Kidney epithelial cell (primary cell): ENCODE measurements around the gene HSPA4. TPM values are rescaled to one million over a fixed set of nuclear protein-coding genes. Genes with fewer than 3 reads are reported as not detected.
"Not testable (repeated sequence)": the region's sequence is repeated elsewhere in the genome, so short reads cannot be mapped to it uniquely, and the experiment has no call there.

Experiments used
- DNase-seq: peaks from one replicate; pipeline ENCODE4 v3.0.0-alpha.2; 2010; ENCODE audit warnings: low read depth
- H3K27me3 ChIP-seq: 2 replicates; pipeline ENCODE4 v1.6.0; 2011; ENCODE audit warnings: low read length; ENCODE audit not compliant: control insufficient read depth, insufficient read depth
- H3K36me3 ChIP-seq: 2 replicates; pipeline ENCODE4 v1.5.1; 2011; ENCODE audit warnings: low read length; ENCODE audit not compliant: control insufficient read depth, insufficient read depth
- H3K4me3 ChIP-seq: 2 replicates; pipeline ENCODE4 v1.5.1; 2011; ENCODE audit warnings: low read depth, mild to moderate bottlenecking, control low read depth, low read length
- total RNA-seq: library from RNA; depleted of rRNA; stranded (reverse); fragments of >200 nt; gene quantifications from 2 replicates; pipeline ENCODE4 v1.2.3, GENCODE V29; 2015
- TF ChIP-seq, protein P1 (sequence below): IDR thresholded peaks from 2 replicates; pipeline ENCODE4 v1.5.1; 2011; ENCODE audit warnings: mild to moderate bottlenecking, moderate library complexity, low read length, control low read depth, inconsistent platforms; ENCODE audit not compliant: insufficient read depth, poor library complexity, severe bottlenecking

The HSPA4 gene
- total RNA-seq, 1 donor from 2014 or later, result 95.9 TPM

DNA sequence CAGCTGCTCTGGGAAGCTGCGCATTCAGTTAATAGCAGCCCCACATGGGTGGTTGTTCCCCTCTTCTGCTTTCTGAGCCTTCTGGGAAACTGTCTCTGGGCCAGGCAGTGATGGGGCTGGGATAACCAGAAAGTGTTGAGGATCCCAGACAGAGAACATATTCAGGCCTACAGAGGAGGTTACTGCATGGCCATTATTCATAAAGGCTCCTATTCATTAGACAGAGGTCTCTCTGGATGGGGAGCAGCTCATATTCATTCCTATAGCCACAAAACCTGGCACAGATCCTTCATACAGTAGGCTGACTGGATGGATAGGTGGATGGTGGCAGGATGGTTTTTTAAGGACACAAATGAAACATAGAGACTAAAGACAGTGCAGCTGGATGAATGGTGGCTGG lies 76.3 kb downstream of the HSPA4 start:
- H3K4me3 ChIP-seq, result no peak overlapping the region
- peaks cover 2% of the 10 kb centered on the region for H3K27me3 ChIP-seq
- no peak for DNase-seq
- TF ChIP-seq, protein P1, sequence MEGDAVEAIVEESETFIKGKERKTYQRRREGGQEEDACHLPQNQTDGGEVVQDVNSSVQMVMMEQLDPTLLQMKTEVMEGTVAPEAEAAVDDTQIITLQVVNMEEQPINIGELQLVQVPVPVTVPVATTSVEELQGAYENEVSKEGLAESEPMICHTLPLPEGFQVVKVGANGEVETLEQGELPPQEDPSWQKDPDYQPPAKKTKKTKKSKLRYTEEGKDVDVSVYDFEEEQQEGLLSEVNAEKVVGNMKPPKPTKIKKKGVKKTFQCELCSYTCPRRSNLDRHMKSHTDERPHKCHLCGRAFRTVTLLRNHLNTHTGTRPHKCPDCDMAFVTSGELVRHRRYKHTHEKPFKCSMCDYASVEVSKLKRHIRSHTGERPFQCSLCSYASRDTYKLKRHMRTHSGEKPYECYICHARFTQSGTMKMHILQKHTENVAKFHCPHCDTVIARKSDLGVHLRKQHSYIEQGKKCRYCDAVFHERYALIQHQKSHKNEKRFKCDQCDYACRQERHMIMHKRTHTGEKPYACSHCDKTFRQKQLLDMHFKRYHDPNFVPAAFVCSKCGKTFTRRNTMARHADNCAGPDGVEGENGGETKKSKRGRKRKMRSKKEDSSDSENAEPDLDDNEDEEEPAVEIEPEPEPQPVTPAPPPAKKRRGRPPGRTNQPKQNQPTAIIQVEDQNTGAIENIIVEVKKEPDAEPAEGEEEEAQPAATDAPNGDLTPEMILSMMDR, result no peak
- no peaks in the 10 kb centered on the region for H3K36me3 ChIP-seq

DNA sequence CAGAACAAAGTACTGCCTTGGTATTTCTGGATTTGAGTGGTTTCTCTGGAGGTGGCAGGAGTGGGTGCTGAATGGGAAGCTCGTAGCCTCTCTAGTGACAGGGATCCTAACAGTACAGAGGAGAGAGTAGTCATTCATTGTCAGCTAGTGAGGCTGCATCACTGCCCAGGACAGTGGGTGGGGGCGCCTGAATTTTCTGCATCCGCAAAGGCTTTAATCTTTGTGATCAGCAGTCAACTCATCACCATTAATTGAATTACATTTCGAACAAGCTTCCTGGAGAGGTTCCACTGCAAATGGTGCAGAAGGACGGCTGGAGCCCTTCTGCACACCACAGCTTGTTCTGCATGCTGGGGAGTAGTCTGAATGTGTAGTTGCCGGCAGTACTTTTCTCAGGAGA lies 77.5 kb downstream of the HSPA4 start:
- Histone ChIP-seq H3K36me3 (no peaks in the 10 kb centered on the region), H3K4me3 (no peak overlapping the region), H3K27me3 (peaks cover 2% of the 10 kb centered on the region)
- TF ChIP-seq, protein P1, result no peak
- DNase-seq, result no peak

DNA sequence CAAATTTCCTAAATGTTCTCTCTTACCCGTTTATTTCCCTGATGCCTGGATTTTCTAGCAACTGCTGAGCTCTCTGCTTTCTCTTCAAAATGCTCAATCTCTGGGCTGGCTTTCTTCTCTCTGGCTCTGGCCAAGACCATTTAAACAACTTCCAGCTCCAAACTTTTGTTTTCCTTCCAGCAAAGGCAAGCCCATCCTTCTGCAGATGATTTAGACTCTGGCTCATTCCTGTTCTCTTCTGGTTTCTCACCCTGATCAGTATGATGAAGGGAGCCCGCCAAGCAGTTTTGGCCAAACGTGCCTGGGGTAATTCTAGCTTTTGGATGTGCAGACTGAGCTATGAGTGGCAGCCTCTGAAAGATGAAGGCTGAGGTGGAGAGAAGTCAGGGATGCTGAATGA lies 78.1 kb downstream of the HSPA4 start:
- peaks cover 2% of the 10 kb centered on the region for H3K27me3 ChIP-seq
- TF ChIP-seq, protein P1, result no peak
- no peak for DNase-seq
- H3K36me3 ChIP-seq, result no peaks in the 10 kb centered on the region
- no peak overlapping the region for H3K4me3 ChIP-seq

DNA sequence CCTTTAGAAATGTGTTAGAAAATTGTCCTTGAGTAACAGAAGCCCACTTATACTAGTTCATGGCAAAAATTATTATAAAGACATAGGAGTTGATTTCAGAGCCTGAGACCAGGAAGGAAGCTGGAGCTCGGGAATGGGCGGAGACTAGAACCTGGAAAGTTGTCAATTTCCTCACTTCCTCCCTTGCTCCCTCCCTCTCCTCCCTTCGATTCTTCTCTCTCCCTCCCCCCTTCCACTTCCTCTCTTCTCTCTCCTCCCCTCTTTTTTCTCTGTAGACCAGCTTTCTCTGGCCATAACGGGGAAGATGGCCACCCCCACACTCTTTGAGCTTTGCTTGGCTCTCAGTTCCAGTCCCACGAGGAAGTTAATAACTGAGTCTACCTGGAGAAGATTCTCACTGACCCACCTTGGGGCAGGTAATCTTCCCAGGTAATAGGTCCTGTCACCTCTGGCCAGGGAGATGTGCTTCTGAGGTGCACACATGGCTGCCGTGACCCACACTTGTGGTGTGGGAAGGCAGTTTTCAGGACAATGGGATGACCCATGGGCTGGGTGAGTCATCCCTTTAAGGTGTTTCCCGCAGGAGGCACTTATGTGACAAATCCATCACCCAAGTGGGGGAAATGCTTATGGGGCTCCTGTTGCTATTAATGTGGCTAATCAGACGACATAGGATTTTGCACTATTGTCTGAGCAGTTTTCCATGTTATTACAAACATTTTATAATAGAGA lies 78.7 kb downstream of the HSPA4 start:
- Histone ChIP-seq H3K4me3 (no peak overlapping the region), H3K27me3 (peaks cover 2% of the 10 kb centered on the region), H3K36me3 (no peaks in the 10 kb centered on the region)
- TF ChIP-seq, protein P1, result no peak
- DNase-seq, result no peak

DNA sequence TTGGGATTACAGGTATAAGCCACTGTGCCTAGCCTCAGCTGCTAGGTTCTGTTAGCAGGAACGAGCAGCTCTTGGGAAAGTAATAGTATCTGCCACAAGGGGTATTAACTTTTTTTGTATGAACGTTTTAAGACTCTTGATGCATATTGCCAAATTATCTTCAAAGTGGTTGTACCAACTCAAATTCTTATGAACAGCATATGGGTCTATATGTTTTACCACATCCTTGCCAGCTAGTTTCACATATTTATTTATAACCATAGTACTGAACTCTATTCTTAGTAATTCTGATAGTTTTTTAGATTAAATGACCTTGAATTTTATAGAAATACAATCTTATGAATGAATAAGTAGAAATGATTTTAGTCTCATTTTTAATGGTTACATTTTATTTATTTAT lies 80.9 kb downstream of the HSPA4 start:
- no peaks in the 10 kb centered on the region for H3K36me3 ChIP-seq
- DNase-seq, result no peak
- no peak overlapping the region for H3K4me3 ChIP-seq
- H3K27me3 ChIP-seq, result no peaks in the 10 kb centered on the region
- TF ChIP-seq, protein P1, result no peak

DNA sequence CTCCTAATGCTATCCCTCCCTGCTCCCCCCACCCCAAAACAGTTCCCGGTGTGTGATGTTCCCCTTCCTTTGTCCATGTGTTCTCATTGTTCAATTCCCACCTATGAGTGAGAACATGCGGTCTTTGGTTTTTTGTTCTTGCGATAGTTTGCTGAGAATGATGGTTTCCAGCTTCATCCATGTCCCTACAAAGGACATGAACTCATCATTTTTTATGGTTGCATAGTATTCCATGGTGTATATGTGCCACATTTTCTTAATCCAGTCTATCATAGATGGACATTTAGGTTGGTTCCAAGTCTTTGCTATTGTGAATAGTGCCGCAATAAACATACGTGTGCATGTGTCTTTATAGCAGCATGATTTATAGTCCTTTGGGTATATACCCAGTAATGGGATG lies 81.4 kb downstream of the HSPA4 start:
- not testable (repeated sequence) for H3K36me3 ChIP-seq, DNase-seq, H3K27me3 ChIP-seq, H3K4me3 ChIP-seq

DNA sequence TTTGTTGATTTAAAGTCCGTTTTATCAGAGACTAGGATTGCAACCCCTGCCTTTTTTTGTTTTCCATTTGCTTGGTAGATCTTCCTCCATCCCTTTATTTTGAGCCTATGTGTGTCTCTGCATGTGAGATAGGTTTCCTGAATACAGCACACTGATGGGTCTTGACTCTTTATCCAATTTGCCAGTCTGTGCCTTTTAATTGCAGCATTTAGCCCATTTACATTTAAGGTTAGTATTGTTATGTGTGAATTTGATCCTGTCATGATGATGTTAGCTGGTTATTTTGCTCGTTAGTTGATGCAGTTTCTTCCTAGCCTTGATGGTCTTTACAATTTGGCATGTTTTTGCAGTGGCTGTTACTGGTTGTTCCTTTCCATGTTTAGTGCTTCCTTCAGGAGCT lies 85.1 kb downstream of the HSPA4 start:
- not testable (repeated sequence) for H3K27me3 ChIP-seq, H3K4me3 ChIP-seq, DNase-seq, H3K36me3 ChIP-seq
